Suprapubic skin (tissue), 4 donors: ENCODE measurements around the gene AGAP1. TPM values are rescaled to one million over a fixed set of nuclear protein-coding genes. Genes with fewer than 3 reads are reported as not detected.

ENCODE experiments used
- DNase-seq, 2 donors: peaks; one replicate each; pipeline ENCODE4 v3.0.0-alpha.2; 2019; ENCODE audit warnings: low spot score in 2 of 2
- H3K27ac ChIP-seq: fragments of 200-600 bp; sonication (generic); one replicate; pipeline ENCODE4 v1.5.1; 2019
- H3K27me3 ChIP-seq: fragments of 200-600 bp; sonication (generic); one replicate; pipeline ENCODE4 v1.5.1; 2019
- H3K36me3 ChIP-seq: fragments of 200-600 bp; sonication (generic); one replicate; pipeline ENCODE4 v1.5.1; 2019
- H3K4me1 ChIP-seq: fragments of 200-600 bp; sonication (generic); one replicate; pipeline ENCODE4 v1.5.1; 2019
- H3K4me3 ChIP-seq: fragments of 200-600 bp; sonication (generic); one replicate; pipeline ENCODE4 v1.5.1; 2019; ENCODE audit warnings: mild to moderate bottlenecking
- H3K9me3 ChIP-seq: fragments of 200-600 bp; sonication (generic); one replicate; pipeline ENCODE4 v1.5.1; 2019
- CTCF ChIP-seq, 2 donors: fragments of 200-600 bp in 1 of 2; fragments of 450-650 bp in 1 of 2; sonication (generic) in 1 of 2; IDR thresholded peaks; one replicate each; pipeline ENCODE4 v1.5.1; 2016 to 2019; ENCODE audit warnings: antibody characterized with exemption in 2 of 2, mild to moderate bottlenecking in 1 of 2, moderate library complexity in 1 of 2
- EP300 ChIP-seq: sonication (generic); formaldehyde crosslinking; IDR thresholded peaks from one replicate; pipeline ENCODE4 v1.6.1; 2017; ENCODE audit warnings: antibody characterized with exemption
- POLR2A ChIP-seq, 2 donors: fragments of 450-650 bp; IDR thresholded peaks; one replicate each; pipeline ENCODE4 v1.6.1; 2017; ENCODE audit warnings: antibody characterized with exemption in 2 of 2, mild to moderate bottlenecking in 2 of 2, moderate library complexity in 2 of 2
- POLR2AphosphoS5 ChIP-seq, 3 donors: sonication (generic); formaldehyde crosslinking; IDR thresholded peaks; one replicate each; pipeline ENCODE4 v1.6.1; 2017; ENCODE audit warnings: antibody characterized with exemption in 3 of 3
- WGBS: methylation state at CpG from one replicate; pipeline ENCODE4 v1.1.5; 2018; 5-methylcytosine and 5-hydroxymethylcytosine counted together
- total RNA-seq, 4 donors: library from RNA; depleted of rRNA; stranded (reverse); fragments of >200 nt; gene quantifications; one replicate each; pipeline ENCODE4 v1.1.0, GENCODE V29; 2016

AGAP1 gene
- total RNA-seq, 4 donors from 2014 or later = 14.1 to 30.7 (median 19.4) TPM

- H3K36me3 ChIP-seq = peaks cover 23% of the 10 kb centered on the region
- 93% methylated on average over 8 of the region's 8 CpGs for whole genome bisulfite sequencing
- no peaks in the 10 kb centered on the region for H3K9me3 ChIP-seq
- H3K4me1 ChIP-seq = no peaks in the 10 kb centered on the region
- no peaks in the 10 kb centered on the region for H3K27me3 ChIP-seq
- no peak overlapping the region for H3K27ac ChIP-seq
- TF ChIP-seq POLR2A (IDR thresholded peaks at IDR 0.05) (no peak), EP300 (no peak), CTCF (IDR thresholded peaks at IDR 0.05) (no peak), POLR2AphosphoS5 (IDR thresholded peaks at IDR 0.05) (no peak)
- no peak overlapping the region for H3K4me3 ChIP-seq
- no peak for DNase-seq
Measured at GRCh38 chr2:235968155-235968554, 474.3 kb downstream of the AGAP1 start.

- Histone ChIP-seq H3K27ac (no peak overlapping the region), H3K36me3 (peaks cover 23% of the 10 kb centered on the region), H3K4me3 (no peak overlapping the region), H3K4me1 (no peaks in the 10 kb centered on the region), H3K9me3 (no peaks in the 10 kb centered on the region), H3K27me3 (no peaks in the 10 kb centered on the region)
- no peak for TF ChIP-seq CTCF (IDR thresholded peaks at IDR 0.05)
- TF ChIP-seq EP300 = no peak
- TF ChIP-seq POLR2AphosphoS5 (IDR thresholded peaks at IDR 0.05) = no peak
- no peak for TF ChIP-seq POLR2A (IDR thresholded peaks at IDR 0.05)
- no peak for DNase-seq
- WGBS = 91% methylated on average over 18 of the region's 18 CpGs
Measured at GRCh38 chr2:235968616-235969324, 474.9 kb downstream of the AGAP1 start.

- WGBS = 94% methylated on average over 23 of the region's 23 CpGs
- no peak overlapping the region for H3K27ac ChIP-seq
- TF ChIP-seq POLR2AphosphoS5 (IDR thresholded peaks at IDR 0.05) = no peak
- H3K27me3 ChIP-seq = no peaks in the 10 kb centered on the region
- H3K9me3 ChIP-seq = no peaks in the 10 kb centered on the region
- no peaks in the 10 kb centered on the region for H3K4me1 ChIP-seq
- peaks cover 26% of the 10 kb centered on the region for H3K36me3 ChIP-seq
- no peak overlapping the region for H3K4me3 ChIP-seq
- DNase-seq = no peak
Measured at GRCh38 chr2:235970204-235971040, 476.6 kb downstream of the AGAP1 start.

DNA sequence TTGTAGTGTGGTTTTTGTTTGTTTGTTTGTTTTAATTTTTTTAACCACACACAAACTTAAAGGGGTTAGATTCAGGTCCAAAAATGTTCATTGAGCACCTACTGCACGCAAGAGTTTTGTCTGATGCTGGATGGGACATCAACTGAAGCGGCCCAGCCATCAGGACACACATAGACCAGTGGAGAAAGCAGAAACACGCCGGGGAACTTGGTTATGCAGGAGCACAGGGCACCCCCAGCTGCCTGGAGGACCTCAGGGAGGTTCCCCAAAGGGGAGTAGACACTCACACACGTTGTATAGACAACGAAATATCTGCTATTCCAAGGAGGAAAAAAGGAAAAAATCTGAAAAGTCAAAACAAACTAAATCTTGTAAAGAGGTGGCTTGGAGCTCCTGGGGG is 482.7 kb downstream of the AGAP1 start:
- no peaks in the 10 kb centered on the region for H3K9me3 ChIP-seq
- no peaks in the 10 kb centered on the region for H3K27me3 ChIP-seq
- TF ChIP-seq POLR2A (IDR thresholded peaks at IDR 0.05) = no peak
- TF ChIP-seq POLR2AphosphoS5 (IDR thresholded peaks at IDR 0.05) = no peak
- no peak for TF ChIP-seq EP300
- no peak for TF ChIP-seq CTCF (IDR thresholded peaks at IDR 0.05)
- DNase-seq = no peak
- H3K4me3 ChIP-seq = no peak overlapping the region
- no peak overlapping the region for H3K27ac ChIP-seq
- peaks cover 17% of the 10 kb centered on the region for H3K36me3 ChIP-seq
- no peaks in the 10 kb centered on the region for H3K4me1 ChIP-seq
- 95% methylated on average over 6 of the region's 6 CpGs for WGBS

GRCh38 chr2:235976956-235977355 is 483.1 kb downstream of the AGAP1 start:
- no peaks in the 10 kb centered on the region for H3K27me3 ChIP-seq
- peaks cover 17% of the 10 kb centered on the region for H3K36me3 ChIP-seq
- H3K27ac ChIP-seq = no peak overlapping the region
- no peaks in the 10 kb centered on the region for H3K4me1 ChIP-seq
- no peak for DNase-seq
- no peak overlapping the region for H3K4me3 ChIP-seq
- H3K9me3 ChIP-seq = no peaks in the 10 kb centered on the region
- no peak for TF ChIP-seq EP300
- no peak for TF ChIP-seq CTCF (IDR thresholded peaks at IDR 0.05)
- no peak for TF ChIP-seq POLR2AphosphoS5 (IDR thresholded peaks at IDR 0.05)
- no peak for TF ChIP-seq POLR2A (IDR thresholded peaks at IDR 0.05)
- 93% methylated on average over 10 of the region's 11 CpGs for WGBS
